Endothelial cell of umbilical vein (primary cell): ENCODE measurements around the gene PPP1R26. TPM values are rescaled to one million over a fixed set of nuclear protein-coding genes. Genes with fewer than 3 reads are reported as not detected.

Source experiments
- BruUV-seq: library from RNA; stranded (reverse); fragments of 400-500 nt; replicated peaks from 2 replicates; lab custom pipeline; 2021; lab: Mats Ljungman, UMichigan
- CTCF ChIA-PET: fragments of 300-600, 350-600 bp; sonication (Branson Sonifier 250); formaldehyde crosslinking; loops from one replicate; lab custom pipeline; 2021; ENCODE audit warnings: antibody characterized with exemption, inconsistent platforms; lab: Charles Lee
- POLR2A ChIA-PET: fragments of 300-600, 350-600 bp; sonication (Branson Sonifier 250); formaldehyde crosslinking; loops from one replicate; lab custom pipeline; 2021; ENCODE audit warnings: antibody characterized with exemption, inconsistent platforms; lab: Charles Lee
- DNase-seq: peaks from one replicate; pipeline ENCODE4 v3.0.0-alpha.2; 2011; ENCODE audit warnings: low read depth, low spot score
- FAIRE-seq: peaks from 2 replicates; lab custom pipeline; 2011; peaks lifted over from hg19 to GRCh38; lab: Jason Lieb, UNC
- H2AFZ ChIP-seq: 2 replicates; pipeline ENCODE4 v1.6.0; 2012; ENCODE audit warnings: low read depth, low read length, control low read depth, inconsistent platforms
- H3K27ac ChIP-seq: 2 replicates; pipeline ENCODE4 v1.5.1; 2011; ENCODE audit warnings: low read depth, mild to moderate bottlenecking, control low read depth, low read length, moderate library complexity; ENCODE audit not compliant: insufficient read depth
- H3K27me3 ChIP-seq, 2 experiments: 2 replicates each; pipeline versions ENCODE4 v1.6.0 to v1.6.1; 2011; ENCODE audit warnings: low read length in 2 of 2, mixed read lengths in 1 of 2; ENCODE audit not compliant: control insufficient read depth in 2 of 2, insufficient read depth in 2 of 2
- H3K36me3 ChIP-seq, 2 experiments: 2 replicates in 1 of 2; 3 replicates in 1 of 2; pipeline ENCODE4 v1.5.1; 2011; ENCODE audit warnings: low read length in 2 of 2, mild to moderate bottlenecking in 1 of 2, moderate library complexity in 1 of 2; ENCODE audit not compliant: control insufficient read depth in 2 of 2, insufficient read depth in 2 of 2; ENCODE audit errors: extremely low read depth in 1 of 2
- H3K4me1 ChIP-seq: 3 replicates; pipeline ENCODE4 v1.5.1; 2011; ENCODE audit warnings: mild to moderate bottlenecking, low read length; ENCODE audit not compliant: control insufficient read depth, insufficient read depth; ENCODE audit errors: extremely low read depth
- H3K4me2 ChIP-seq: 2 replicates; pipeline ENCODE4 v1.6.1; 2011; ENCODE audit warnings: low read length, control low read depth, mixed read lengths; ENCODE audit not compliant: insufficient read depth
- H3K4me3 ChIP-seq, 3 experiments: fragments of 200-600 bp in 1 of 3; sonication (generic), shearing (Covaris generic) in 1 of 3; replicated peaks in 1 of 3; 2 replicates each; pipeline ENCODE4 v1.5.1; 2011 to 2016; ENCODE audit warnings: control low read depth in 3 of 3, low read length in 3 of 3, mild to moderate bottlenecking in 2 of 3, inconsistent platforms in 1 of 3, low read depth in 1 of 3, moderate library complexity in 1 of 3; ENCODE audit not compliant: insufficient read depth in 1 of 3
- H3K79me2 ChIP-seq: 2 replicates; pipeline ENCODE4 v1.6.0; 2012; ENCODE audit warnings: low read length, inconsistent platforms; ENCODE audit not compliant: control insufficient read depth, insufficient read depth
- H3K9ac ChIP-seq: replicated peaks from 2 replicates; pipeline ENCODE3; 2011; ENCODE audit warnings: low read length, control low read depth; ENCODE audit not compliant: insufficient read depth; ENCODE audit errors: extremely low read depth
- H3K9me1 ChIP-seq: replicated peaks from 3 replicates; pipeline ENCODE4 v1.6.0; 2011; ENCODE audit warnings: mild to moderate bottlenecking, low read length; ENCODE audit not compliant: control insufficient read depth, insufficient read depth; ENCODE audit errors: extremely low read depth
- H3K9me3 ChIP-seq: replicated peaks from 2 replicates; pipeline ENCODE4 v1.5.1; 2012; ENCODE audit warnings: low read length, inconsistent platforms; ENCODE audit not compliant: control insufficient read depth, insufficient read depth
- H4K20me1 ChIP-seq: replicated peaks from 2 replicates; pipeline ENCODE3; 2011; ENCODE audit warnings: mild to moderate bottlenecking, low read length; ENCODE audit not compliant: control insufficient read depth, insufficient read depth; ENCODE audit errors: extremely low read depth
- EZH2 ChIP-seq: IDR thresholded peaks from 2 replicates; pipeline ENCODE4 v1.6.1; 2012; ENCODE audit warnings: borderline replicate concordance, low read depth, mild to moderate bottlenecking, moderate library complexity, low read length, inconsistent platforms; ENCODE audit not compliant: severe bottlenecking
- FOS ChIP-seq: IDR thresholded peaks from 2 replicates; pipeline ENCODE4 v1.6.1; 2011; ENCODE audit warnings: mild to moderate bottlenecking, low read length, moderate library complexity, borderline replicate concordance; ENCODE audit not compliant: insufficient read depth
- GATA2 ChIP-seq: IDR thresholded peaks from 2 replicates; pipeline ENCODE4 v1.7.0; 2011; ENCODE audit warnings: low read depth, mild to moderate bottlenecking, moderate library complexity, mixed read lengths, low read length; ENCODE audit not compliant: insufficient read length, insufficient read depth
- JUN ChIP-seq: IDR thresholded peaks from 2 replicates; pipeline ENCODE4 v1.6.1; 2011; ENCODE audit warnings: borderline replicate concordance, low read depth; ENCODE audit not compliant: insufficient read length, insufficient read depth
- MAX ChIP-seq: IDR thresholded peaks from 2 replicates; pipeline ENCODE4 v1.6.1; 2011; ENCODE audit not compliant: insufficient read depth, insufficient read length
- MYC ChIP-seq: IDR thresholded peaks from one replicate; pipeline ENCODE4 v1.6.1; 2011; ENCODE audit warnings: mild to moderate bottlenecking, low read depth, low read length
- POLR2A ChIP-seq: IDR thresholded peaks from 2 replicates; pipeline ENCODE4 v1.6.1; 2012; ENCODE audit warnings: low read depth, mild to moderate bottlenecking, control low read depth, low read length
- POLR2AphosphoS5 ChIP-seq: IDR thresholded peaks from 2 replicates; pipeline ENCODE4 v1.6.1; 2012; ENCODE audit warnings: low read depth, mild to moderate bottlenecking, control low read depth, low read length, moderate library complexity; ENCODE audit not compliant: insufficient read depth
- dilution Hi-C: fragments of 300-500 bp; cut with MboI; formaldehyde crosslinking; loops from one replicate; pipeline ENCODE4 v1.15.0; 2019; ENCODE audit warnings: low sequenced_read_pairs; ENCODE audit not compliant: extremely low pct_ligation_motif_present
- intact Hi-C: fragments of 100-400 bp; cut with micrococcal nuclease; formaldehyde crosslinking; loops from one replicate; pipeline ENCODE4 v1.10.0; 2022
- polyA plus RNA-seq, 4 experiments: library from polyadenylated mRNA; depleted of rRNA in 3 of 4; stranded (reverse) in 3 of 4; unstranded in 1 of 4; fragments of >200 nt; gene quantifications; 2 replicates each; pipeline versions ENCODE4 v1.2.1 to v1.2.3, GENCODE V29; 2011 to 2012; ENCODE audit warnings: missing spikeins in 1 of 4
- total RNA-seq: library from RNA; stranded (reverse); gene quantifications from 2 replicates; pipeline ENCODE4 v1.2.3, GENCODE V29; 2021
- TF ChIP-seq, protein P1 (sequence below), 2 donors: IDR thresholded peaks; 1 replicate in 1 of 2; 2 replicates in 1 of 2; pipeline ENCODE4 v1.5.1; 2011; ENCODE audit warnings: low read length in 2 of 2, mild to moderate bottlenecking in 2 of 2, moderate library complexity in 2 of 2, control low read depth in 1 of 2, inconsistent platforms in 1 of 2, low read depth in 1 of 2; ENCODE audit not compliant: insufficient read depth in 1 of 2; ENCODE audit errors: extremely low read depth in 1 of 2

PPP1R26 gene
- total and polyA plus RNA-seq, 2 donors (not counting 3 experiments of a cell fraction or from before 2014, with no cell fraction given) = 5.9 to 16.9 TPM

- no peak overlapping the region for H3K4me3 ChIP-seq
- intact Hi-C loops = no loop called here
- no peaks in the 10 kb centered on the region for H4K20me1 ChIP-seq
- no peaks in the 10 kb centered on the region for H3K79me2 ChIP-seq
- H3K4me2 ChIP-seq = no peak overlapping the region
- no peaks in the 10 kb centered on the region for H3K4me1 ChIP-seq
- no peak overlapping the region for H3K9ac ChIP-seq
- ChIA-PET POLR2A (no interaction called here), CTCF (interaction anchor here (0.8 kb wide), 1 partner anchor 10 kb away, joined by 3 read pairs; no protein-coding TSS in a partner anchor)
- H3K36me3 ChIP-seq = peaks cover 0 to 29% of the 10 kb centered on the region in 2 experiments
- no peaks in the 10 kb centered on the region for H3K27me3 ChIP-seq
- dilution Hi-C loops = no loop called here
- TF ChIP-seq MYC (no peak), MAX (no peak), GATA2 (no peak), FOS (no peak), POLR2AphosphoS5 (no peak), JUN (no peak), EZH2 (no peak), POLR2A (no peak)
- TF ChIP-seq, protein P1, sequence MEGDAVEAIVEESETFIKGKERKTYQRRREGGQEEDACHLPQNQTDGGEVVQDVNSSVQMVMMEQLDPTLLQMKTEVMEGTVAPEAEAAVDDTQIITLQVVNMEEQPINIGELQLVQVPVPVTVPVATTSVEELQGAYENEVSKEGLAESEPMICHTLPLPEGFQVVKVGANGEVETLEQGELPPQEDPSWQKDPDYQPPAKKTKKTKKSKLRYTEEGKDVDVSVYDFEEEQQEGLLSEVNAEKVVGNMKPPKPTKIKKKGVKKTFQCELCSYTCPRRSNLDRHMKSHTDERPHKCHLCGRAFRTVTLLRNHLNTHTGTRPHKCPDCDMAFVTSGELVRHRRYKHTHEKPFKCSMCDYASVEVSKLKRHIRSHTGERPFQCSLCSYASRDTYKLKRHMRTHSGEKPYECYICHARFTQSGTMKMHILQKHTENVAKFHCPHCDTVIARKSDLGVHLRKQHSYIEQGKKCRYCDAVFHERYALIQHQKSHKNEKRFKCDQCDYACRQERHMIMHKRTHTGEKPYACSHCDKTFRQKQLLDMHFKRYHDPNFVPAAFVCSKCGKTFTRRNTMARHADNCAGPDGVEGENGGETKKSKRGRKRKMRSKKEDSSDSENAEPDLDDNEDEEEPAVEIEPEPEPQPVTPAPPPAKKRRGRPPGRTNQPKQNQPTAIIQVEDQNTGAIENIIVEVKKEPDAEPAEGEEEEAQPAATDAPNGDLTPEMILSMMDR (IDR thresholded peaks at IDR 0.05; ENCODE audit: extremely low read depth in 1 of 2, insufficient read depth in 1 of 2, low read depth in 1 of 2, low read length in 2 of 2) = no peak
- H3K9me3 ChIP-seq = no peaks in the 10 kb centered on the region
- no peak for DNase-seq
- FAIRE-seq = no peak
- no peak overlapping the region for H3K27ac ChIP-seq
- no peak overlapping the region for H2AFZ ChIP-seq
- BruUV-seq = no TSS peak
- H3K9me1 ChIP-seq = no peaks in the 10 kb centered on the region
Measured at GRCh38 chr9:135487281-135488012, 7.9 kb downstream of the PPP1R26 start.
